Stomach (tissue), 9 donors: ENCODE measurements around the gene LLGL1. TPM values are rescaled to one million over a fixed set of nuclear protein-coding genes. Genes with fewer than 3 reads are reported as not detected.

Experiments
- DNase-seq, 2 donors: peaks; one replicate each; pipeline versions ENCODE4 v3.0.0 to v3.0.0-alpha.2; 2013 to 2019
- H3K27ac ChIP-seq, 5 donors: fragments of 200-600 bp in 4 of 5; sonication (generic) in 4 of 5; one replicate each; pipeline ENCODE4 v1.5.1; 2013 to 2019; ENCODE audit warnings: mild to moderate bottlenecking in 1 of 5, moderate library complexity in 1 of 5
- H3K27me3 ChIP-seq, 3 donors: fragments of 200-600 bp; sonication (generic); one replicate each; pipeline ENCODE4 v1.5.1; 2017 to 2019; ENCODE audit warnings: mixed run types in 1 of 3
- H3K36me3 ChIP-seq, 4 donors: fragments of 200-600 bp; sonication (generic); 1 replicate in 3 of 4; 2 replicates in 1 of 4; pipeline ENCODE4 v1.5.1; 2016 to 2019
- H3K4me1 ChIP-seq, 4 donors: fragments of 200-600 bp; sonication (generic); one replicate each; pipeline ENCODE4 v1.5.1; 2016 to 2019
- H3K4me3 ChIP-seq, 4 donors: fragments of 200-600 bp; sonication (generic) in 3 of 4; one replicate each; pipeline ENCODE4 v1.5.1; 2016 to 2019; ENCODE audit warnings: mild to moderate bottlenecking in 1 of 4
- H3K9me3 ChIP-seq, 4 donors: fragments of 200-600 bp; sonication (generic); one replicate each; pipeline ENCODE4 v1.5.1; 2016 to 2019
- CTCF ChIP-seq, 7 experiments: fragments of 450-650 bp in 4 of 7; fragments of 200-600 bp in 3 of 7; sonication (generic) in 3 of 7; IDR thresholded peaks; one replicate each; pipeline ENCODE4 v1.5.1; 2016 to 2019; ENCODE audit warnings: antibody characterized with exemption in 7 of 7, control low read depth in 2 of 7, mild to moderate bottlenecking in 1 of 7
- EP300 ChIP-seq: sonication (generic); formaldehyde crosslinking; IDR thresholded peaks from one replicate; pipeline ENCODE4 v1.6.1; 2017; ENCODE audit warnings: antibody characterized with exemption
- POLR2A ChIP-seq, 4 donors: fragments of 450-650 bp; IDR thresholded peaks; one replicate each; pipeline ENCODE4 v1.6.1; 2016; ENCODE audit warnings: antibody characterized with exemption in 4 of 4, control low read depth in 2 of 4, mild to moderate bottlenecking in 1 of 4, moderate library complexity in 1 of 4
- POLR2AphosphoS5 ChIP-seq, 3 donors: sonication (generic); formaldehyde crosslinking; IDR thresholded peaks; one replicate each; pipeline ENCODE4 v1.6.1; 2016; ENCODE audit warnings: antibody characterized with exemption in 3 of 3
- WGBS, 5 donors: extraction: QIAGEN DNeasy Blood & Tissue Kit in 3 of 5; methylation state at CpG; one replicate each; pipeline versions ENCODE4 v1.1.5 to v1.1.7; 2013 to 2018; 5-methylcytosine and 5-hydroxymethylcytosine counted together
- intact Hi-C: fragments of 100-400 bp; cut with DNase I; formaldehyde crosslinking; loops from one replicate; pipeline ENCODE4 v1.15.1; 2023; ENCODE audit warnings: low total_unique reads
- polyA plus RNA-seq, 3 donors: library from polyadenylated mRNA; stranded (reverse); fragments of 200-250 nt; gene quantifications; one replicate each; pipeline ENCODE4 v1.2.3, GENCODE V29; 2013
- total RNA-seq, 5 donors: library from RNA; depleted of rRNA; stranded (reverse); fragments of >200 nt; gene quantifications; one replicate each; pipeline versions ENCODE4 v1.1.0 to v1.2.3, GENCODE V29; 2014 to 2016
- donor health status: healthy with polysubstance abuse.
- donor health status: Bipolar disorder and iron deficiency.
- donor health status: healthy.

The LLGL1 gene
- total and polyA plus RNA-seq, 8 donors: 5.2 to 19.7 (median 9.6) TPM

- H3K4me3 ChIP-seq: no peak overlapping the region
- no peaks in the 10 kb centered on the region for H3K27me3 ChIP-seq
- H3K36me3 ChIP-seq: peaks cover 10 to 32% (median 27%) of the 10 kb centered on the region in 4 donors
- WGBS, 5 donors: 93 to 100% (median 95%) methylated on average over 3 to 7 of the region's 7 CpGs
- H3K27ac ChIP-seq: no peak overlapping the region
- no peaks in the 10 kb centered on the region for H3K9me3 ChIP-seq
- DNase-seq: no peak
- intact Hi-C loops: no loop called here
- peaks cover 12 to 22% (median 19%) of the 10 kb centered on the region in 4 donors for H3K4me1 ChIP-seq
- no peak for TF ChIP-seq POLR2A (IDR thresholded peaks at IDR 0.05)
- TF ChIP-seq POLR2AphosphoS5 (IDR thresholded peaks at IDR 0.05): no peak
Observed at GRCh38 chr17:18229771-18230170, 4.3 kb downstream of the LLGL1 start.

GRCh38 chr17:18230288-18231141 lies 5.1 kb downstream of the LLGL1 start:
- no peak overlapping the region for H3K4me3 ChIP-seq
- 81 to 90% (median 86%) methylated on average over 8 to 14 of the region's 14 CpGs for WGBS, 5 donors
- no peak overlapping the region for H3K27ac ChIP-seq
- no peaks in the 10 kb centered on the region for H3K27me3 ChIP-seq
- H3K36me3 ChIP-seq: peaks cover 12 to 40% (median 35%) of the 10 kb centered on the region in 4 donors
- H3K4me1 ChIP-seq: peaks cover 9 to 18% (median 14%) of the 10 kb centered on the region in 4 donors
- no peak for TF ChIP-seq CTCF (IDR thresholded peaks at IDR 0.05)
- no peak for TF ChIP-seq EP300
- TF ChIP-seq POLR2A (IDR thresholded peaks at IDR 0.05): no peak
- TF ChIP-seq POLR2AphosphoS5 (IDR thresholded peaks at IDR 0.05): no peak
- DNase-seq: no peak
- intact Hi-C loops: no loop called here
- H3K9me3 ChIP-seq: no peaks in the 10 kb centered on the region

GRCh38 chr17:18231164-18231563 lies 5.7 kb downstream of the LLGL1 start:
- no peaks in the 10 kb centered on the region for H3K27me3 ChIP-seq
- peaks cover 6 to 14% (median 11%) of the 10 kb centered on the region in 4 donors for H3K4me1 ChIP-seq
- intact Hi-C loops: no loop called here
- H3K36me3 ChIP-seq: peaks cover 13 to 46% (median 41%) of the 10 kb centered on the region in 4 donors
- H3K9me3 ChIP-seq: no peaks in the 10 kb centered on the region
- TF ChIP-seq CTCF (IDR thresholded peaks at IDR 0.05): no peak
- TF ChIP-seq POLR2A (IDR thresholded peaks at IDR 0.05): no peak
- no peak for TF ChIP-seq POLR2AphosphoS5 (IDR thresholded peaks at IDR 0.05)
- TF ChIP-seq EP300: no peak
- H3K27ac ChIP-seq: no peak overlapping the region
- DNase-seq: peak in 1 of 2 donors; percentile 52
- 66 to 74% (median 74%) methylated on average over 7 to 9 of the region's 9 CpGs for WGBS, 5 donors
- no peak overlapping the region for H3K4me3 ChIP-seq

- H3K4me1 ChIP-seq: no peaks in the 10 kb centered on the region
- intact Hi-C loops: no loop called here
- H3K4me3 ChIP-seq: no peak overlapping the region
- no peaks in the 10 kb centered on the region for H3K9me3 ChIP-seq
- WGBS, 5 donors: 91 to 98% (median 94%) methylated on average over 13 to 22 of the region's 22 CpGs
- DNase-seq: no peak
- H3K36me3 ChIP-seq: peaks cover 18 to 74% (median 69%) of the 10 kb centered on the region in 4 donors
- no peak for TF ChIP-seq POLR2AphosphoS5 (IDR thresholded peaks at IDR 0.05)
- TF ChIP-seq EP300: no peak
- TF ChIP-seq POLR2A (IDR thresholded peaks at IDR 0.05): no peak
- TF ChIP-seq CTCF (IDR thresholded peaks at IDR 0.05): no peak
- H3K27ac ChIP-seq: no peak overlapping the region
- no peaks in the 10 kb centered on the region for H3K27me3 ChIP-seq
Observed at GRCh38 chr17:18233803-18234518, 8.5 kb downstream of the LLGL1 start.
